Measurements from ENCODE around the gene ZNF862. TPM values are rescaled to one million over a fixed set of nuclear protein-coding genes. Genes with fewer than 3 reads are reported as not detected.

Gene ZNF862
- total and polyA plus RNA-seq, 2 of the 8 experiments (the other 6 are each of a cell fraction or from before 2014, with no cell fraction given): 1.8 to 3.9 TPM

GRCh38 chr7:149871576-149871975 is 33.4 kb downstream of the ZNF862 start (continued):
- TF ChIP-seq CHD7 (IDR thresholded peaks at IDR 0.05; ENCODE audit: insufficient replicate concordance, low read length) (no peak), CEBPB (IDR thresholded peaks at IDR 0.05; ENCODE audit: low read depth, low read length) (no peak)
